HG02642 (cell line): ENCODE measurements around the gene SKAP1.
A peak's percentile ranks its signal among the peaks of the same experiment; 100 is the strongest.
"Not testable (repeated sequence)": the region's sequence is repeated elsewhere in the genome, so short reads cannot be mapped to it uniquely, and the experiment has no call there.

Source experiments
- ATAC-seq: cut with Tn5 transposase; IDR thresholded peaks from one replicate; pipeline ENCODE4 v1.9.1; 2021; ENCODE audit warnings: mild to moderate bottlenecking; ENCODE audit not compliant: unreplicated experiment, poor library complexity

SKAP1 gene

DNA sequence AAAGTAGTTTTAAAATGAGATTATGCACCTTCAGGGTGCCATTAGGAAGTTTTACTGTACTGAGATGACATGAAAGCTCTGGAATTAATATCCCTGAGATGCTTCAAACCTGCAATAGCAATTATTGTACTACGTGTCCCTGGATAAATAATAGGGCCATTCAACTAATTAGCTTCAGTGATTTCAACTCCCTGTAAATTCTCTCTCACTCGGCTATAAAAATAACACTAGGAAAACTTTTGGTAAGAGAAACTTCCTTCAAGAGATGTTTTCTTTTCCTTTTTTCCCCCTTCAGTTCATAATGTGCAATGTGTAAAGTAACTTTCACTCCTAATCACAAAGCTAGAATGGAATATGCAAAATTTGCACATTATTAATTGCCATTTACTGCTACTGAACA is 176.0 kb downstream of the SKAP1 start:
- ATAC-seq = no peak

DNA sequence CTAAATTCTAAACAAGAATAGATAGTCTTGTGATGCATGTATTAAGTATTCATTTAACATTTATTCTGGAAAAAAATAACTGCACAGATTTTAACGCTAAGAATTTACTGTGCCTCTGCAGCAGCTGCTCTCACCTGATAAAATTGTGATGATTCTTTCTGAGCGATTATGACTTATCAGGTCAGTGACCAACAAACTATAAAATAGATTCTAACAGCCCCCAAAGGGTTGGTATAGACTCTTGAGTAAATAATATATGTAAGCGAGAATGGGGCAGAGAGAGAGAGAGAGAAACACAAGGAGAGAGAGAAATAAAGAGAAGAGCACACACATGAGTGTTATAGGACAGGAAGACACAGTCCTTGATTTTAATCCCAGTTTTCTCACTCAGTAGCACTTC is 178.1 kb downstream of the SKAP1 start:
- ATAC-seq = no peak

DNA sequence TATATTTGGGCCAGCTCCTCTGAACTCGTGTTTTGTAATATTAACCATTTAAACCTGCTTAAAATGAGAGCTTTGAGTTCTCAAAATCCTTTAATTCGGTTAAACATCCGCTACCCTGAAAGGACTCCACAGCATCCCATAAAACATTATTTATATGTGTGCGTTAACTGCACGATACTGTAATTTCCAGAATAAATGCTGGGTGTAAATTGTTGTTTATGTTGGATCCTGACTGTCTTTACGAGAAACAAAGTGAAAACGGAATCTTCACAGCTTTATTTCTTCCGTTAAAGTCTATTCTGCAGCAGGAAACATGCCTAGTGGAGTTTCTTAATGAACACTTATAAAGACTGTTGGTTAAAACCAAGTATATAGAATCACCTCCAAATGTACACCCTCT is 179.1 kb downstream of the SKAP1 start:
- no peak for ATAC-seq

DNA sequence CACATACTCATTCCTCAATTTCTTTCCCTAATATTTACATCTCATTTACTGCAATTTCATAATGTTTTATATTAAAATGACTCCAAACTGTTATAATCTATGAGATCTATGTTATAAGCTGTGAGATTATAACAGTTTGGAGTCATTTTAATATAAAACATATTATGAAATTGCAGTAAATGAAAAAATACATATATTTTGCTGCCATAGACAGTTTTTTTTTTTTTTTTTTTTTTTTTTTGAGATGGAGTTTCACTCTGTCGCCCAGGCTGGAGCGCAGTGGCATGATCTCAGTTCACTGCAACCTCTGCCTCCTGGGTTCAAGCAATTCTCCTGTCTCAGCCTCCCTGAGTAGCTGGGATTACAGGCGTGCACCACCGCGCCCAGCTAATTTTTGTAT is 180.0 kb downstream of the SKAP1 start:
- ATAC-seq = not testable (repeated sequence)

DNA sequence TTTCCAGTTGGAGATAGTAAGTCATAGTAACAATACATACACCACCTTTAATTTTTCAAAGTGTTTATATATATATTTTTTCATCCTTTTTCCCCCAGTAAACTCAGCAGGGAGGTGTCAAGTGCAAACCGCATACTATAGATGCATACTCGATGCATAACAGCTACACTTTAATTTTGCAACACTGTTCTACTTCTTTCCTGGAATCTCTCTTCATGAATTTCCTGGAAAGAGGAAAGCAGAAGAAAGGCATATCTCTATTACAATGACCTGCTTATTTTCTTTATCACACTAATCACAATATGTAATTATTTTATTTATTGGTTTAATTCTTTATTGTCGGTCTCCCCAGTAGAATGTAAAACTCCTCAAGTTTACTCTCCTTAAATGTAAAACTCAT is 182.4 kb downstream of the SKAP1 start:
- ATAC-seq = no peak

DNA sequence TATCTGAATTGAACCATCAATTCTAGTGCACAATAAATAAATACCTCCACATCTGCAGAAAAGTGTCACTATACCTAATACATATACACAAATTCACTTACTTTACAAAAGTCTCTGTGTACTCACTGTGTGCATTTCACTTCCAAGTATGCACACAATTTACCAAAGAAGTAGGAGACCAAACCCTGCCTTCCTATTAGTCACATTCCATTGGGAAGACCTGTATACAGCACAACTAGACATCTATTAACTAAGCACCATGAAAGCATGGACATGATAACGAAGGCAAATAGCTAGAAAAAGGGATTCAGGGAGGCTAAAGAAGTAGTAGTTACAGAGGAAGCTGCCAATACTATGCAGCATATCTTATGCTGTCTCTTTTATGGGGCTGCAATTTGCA is 183.0 kb downstream of the SKAP1 start:
- ATAC-seq = no peak

DNA sequence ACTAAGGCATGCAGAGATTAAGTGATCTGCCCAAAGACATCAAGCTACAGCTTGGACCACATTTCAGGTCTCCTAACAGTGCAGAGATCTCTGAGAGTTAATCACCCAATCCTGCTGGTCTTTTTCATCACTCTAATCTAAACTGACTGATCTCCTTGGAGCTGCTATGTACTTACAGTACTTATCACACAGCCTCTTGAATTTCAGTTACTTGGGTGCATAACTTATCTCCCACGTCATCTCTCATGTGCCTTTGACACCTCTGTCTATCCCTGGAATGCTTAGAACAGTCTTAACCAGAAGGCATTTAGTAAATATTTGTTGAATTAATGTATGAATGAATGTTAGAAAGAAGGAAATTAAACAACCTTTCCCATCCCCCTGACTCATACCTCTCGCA is 183.4 kb downstream of the SKAP1 start:
- ATAC-seq = no peak

DNA sequence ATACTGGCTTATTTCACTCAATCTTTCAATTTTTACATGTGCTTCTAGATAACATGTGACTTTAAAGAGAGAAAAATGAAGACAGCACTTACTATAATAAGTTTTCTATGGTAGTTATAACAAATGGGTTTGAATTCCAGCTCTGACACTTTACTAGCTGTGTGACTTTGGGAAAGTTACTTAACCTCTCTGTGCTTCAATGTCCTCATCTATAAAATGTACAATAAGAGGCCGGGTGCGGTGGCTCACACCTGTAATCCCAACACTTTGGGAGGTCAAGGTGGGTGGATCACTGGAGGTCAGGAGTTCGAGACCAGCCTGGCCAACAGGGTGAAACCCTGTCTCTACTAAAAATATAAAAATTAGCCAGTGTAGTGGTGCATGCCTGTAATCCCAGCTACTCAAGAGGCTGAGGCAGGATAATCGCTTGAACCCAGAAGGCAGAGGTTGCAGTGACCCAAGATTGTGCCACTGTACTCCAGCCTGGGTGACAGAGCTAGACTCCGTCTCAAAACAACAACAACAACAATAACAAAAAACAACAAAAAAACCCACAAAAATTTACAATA is 184.5 kb downstream of the SKAP1 start:
- ATAC-seq = not testable (repeated sequence)

DNA sequence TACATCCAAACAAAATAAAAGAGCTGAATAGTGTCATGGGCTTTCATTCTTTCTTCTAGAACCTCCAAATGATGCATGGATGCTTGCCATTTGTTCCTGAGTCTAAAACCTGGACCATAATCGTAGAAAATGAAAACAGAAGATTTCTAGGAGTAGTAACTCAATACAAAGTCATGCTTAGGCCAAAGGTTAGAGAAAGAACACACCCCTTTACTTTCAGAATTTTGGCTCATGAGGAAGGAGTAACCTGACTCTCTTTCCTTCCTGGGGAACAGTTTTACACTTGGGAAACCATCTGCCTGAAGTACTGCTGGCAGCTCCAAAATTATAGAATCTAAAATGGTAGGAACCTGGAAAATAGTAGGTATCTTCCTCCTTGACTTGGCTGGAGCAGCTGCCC is 185.2 kb downstream of the SKAP1 start:
- ATAC-seq = no peak

DNA sequence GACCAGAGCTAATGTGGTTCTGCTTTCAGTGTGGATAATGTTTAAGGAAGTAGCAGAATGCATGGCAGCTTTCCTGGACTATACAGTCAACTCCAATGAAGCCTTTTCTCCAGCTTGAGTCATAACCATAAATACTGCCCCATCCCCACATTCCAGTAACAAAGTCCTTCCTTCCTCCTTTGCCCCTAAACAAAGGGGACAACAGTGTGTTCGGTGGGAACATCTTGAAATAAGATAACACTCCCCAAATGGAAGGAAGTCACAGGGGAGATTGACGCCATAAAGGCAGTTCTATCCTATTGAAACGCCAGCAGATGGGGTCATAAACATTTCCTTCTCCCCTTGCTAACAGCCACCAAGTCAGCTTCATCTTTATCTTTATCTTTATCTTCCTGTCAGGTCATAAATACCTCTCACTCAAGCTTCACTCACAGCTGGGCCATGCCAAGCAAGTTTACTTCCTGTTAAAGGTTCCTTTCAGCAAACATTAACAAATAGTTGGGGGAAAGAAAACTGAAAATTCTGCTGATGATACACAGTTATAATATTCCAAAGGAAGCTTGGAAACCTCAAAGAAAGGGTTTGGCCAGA is 185.8 kb downstream of the SKAP1 start:
- ATAC-seq = no peak

DNA sequence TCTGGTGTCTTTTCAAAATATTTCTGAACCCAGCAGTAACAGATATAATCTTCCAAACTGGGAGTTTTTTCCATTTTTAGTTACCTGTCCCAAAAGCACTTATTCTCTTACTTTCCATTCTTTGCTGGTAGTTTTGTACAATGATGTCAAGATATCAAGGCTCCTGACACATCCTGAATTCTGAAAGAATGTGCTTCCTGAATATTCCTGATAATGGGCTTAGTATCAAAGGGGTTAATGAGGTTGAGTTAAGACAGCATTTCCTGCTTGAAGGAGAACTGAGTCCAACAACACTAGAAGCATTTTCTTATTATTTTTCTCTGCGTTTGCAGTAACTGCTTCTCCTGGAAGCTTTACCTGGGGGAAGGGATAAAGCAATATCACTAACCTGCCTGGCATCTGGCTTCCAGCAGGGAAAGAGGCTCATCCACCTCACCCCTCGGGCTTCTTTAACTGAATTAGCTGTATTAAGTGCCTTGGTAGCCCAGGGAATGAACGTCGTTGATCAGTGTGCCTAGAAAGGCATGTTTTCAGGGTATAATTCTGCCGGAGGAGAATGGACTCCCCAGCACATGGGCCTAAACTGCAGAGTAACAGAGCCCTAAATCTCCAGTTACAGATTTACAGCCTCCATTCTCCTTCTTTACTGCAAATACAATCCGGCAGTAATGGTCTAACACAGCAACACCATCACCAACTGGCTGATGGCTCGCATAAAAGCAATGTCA is 188.1 kb downstream of the SKAP1 start:
- ATAC-seq = no peak

DNA sequence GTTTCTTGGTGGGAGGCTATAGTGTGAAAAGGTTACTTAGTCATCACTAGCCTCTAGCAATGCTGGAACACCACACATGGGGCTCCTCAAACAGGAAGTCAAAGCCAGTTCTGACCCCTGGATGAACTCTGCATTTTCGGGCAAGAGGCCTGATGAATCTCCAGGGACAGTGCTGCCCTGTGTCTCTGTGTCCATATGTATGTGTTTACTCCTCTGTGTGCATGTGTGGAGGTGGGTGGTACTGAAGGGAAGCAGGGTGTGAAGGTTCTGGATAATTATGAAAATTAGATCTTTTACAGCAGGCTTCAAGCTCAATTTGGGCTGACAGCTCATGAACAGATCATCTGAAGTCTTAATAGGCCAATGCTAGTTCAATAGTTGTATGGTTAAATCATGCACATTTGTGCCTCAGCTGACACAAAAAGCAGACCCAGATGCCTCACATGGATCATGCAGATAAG is 188.9 kb downstream of the SKAP1 start:
- ATAC-seq = peak; percentile 86

DNA sequence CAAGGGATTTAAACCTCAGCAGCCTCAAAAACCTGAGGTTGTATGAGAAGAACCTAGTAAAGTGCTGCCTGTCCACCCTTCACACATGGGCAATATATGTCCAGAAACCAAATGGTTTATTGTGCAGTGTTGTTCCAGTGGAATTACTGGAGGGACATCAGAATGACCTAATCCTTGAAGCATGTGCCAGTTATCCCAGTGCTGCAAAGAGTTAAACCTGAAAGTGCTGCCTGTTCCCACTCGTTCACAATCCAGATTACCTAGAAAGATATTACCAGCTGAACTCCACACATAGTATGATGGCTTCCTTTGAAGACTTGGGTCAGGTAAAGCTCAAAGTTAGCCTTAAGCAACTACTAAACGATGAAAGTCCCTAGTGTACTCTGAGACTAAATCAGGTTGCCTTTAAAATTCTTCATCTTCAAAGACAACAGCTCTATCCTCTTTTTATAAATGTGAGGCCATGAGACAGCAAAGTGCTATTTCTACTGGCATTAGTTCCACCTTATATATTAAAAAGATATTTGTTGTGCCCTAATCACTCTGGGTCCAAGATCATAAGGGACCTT is 189.4 kb downstream of the SKAP1 start:
- ATAC-seq = no peak

DNA sequence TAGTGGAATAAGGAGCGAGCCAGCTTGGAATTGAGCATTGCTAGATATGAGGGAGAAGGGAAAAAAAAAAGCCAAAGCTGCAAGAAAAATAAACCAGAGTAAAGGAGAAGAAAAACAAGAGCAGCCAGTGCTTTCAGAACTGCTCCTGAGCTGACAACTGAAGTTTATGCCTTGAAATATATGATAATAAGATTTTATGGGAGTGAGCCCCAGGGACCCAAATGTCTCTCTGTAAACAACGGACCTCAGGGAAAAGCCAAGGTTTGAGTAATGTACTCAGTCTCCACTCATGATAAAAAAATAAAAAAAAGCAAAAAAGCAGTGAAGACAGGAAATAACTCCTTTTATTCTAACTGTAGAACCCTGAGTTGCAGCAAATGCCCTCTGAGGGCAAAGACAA is 189.9 kb downstream of the SKAP1 start:
- ATAC-seq = no peak

DNA sequence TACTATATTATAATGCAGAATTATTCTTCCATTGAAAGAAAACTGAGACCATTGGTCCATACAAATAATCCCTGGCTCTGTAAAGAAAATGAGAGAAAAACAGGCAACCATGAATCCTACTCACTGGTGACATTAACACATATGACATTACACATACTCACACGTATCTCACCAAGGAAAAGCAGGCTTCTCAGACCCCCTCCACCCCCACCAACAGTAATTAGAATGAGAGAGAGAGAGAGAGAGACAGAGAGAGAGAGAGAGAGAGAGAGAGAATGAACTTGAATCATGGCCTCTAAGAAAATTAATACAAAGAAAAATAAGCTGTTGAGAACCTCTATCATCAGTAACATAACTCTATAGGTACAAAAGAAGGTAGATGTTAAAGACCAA is 190.4 kb downstream of the SKAP1 start:
- ATAC-seq = no peak

DNA sequence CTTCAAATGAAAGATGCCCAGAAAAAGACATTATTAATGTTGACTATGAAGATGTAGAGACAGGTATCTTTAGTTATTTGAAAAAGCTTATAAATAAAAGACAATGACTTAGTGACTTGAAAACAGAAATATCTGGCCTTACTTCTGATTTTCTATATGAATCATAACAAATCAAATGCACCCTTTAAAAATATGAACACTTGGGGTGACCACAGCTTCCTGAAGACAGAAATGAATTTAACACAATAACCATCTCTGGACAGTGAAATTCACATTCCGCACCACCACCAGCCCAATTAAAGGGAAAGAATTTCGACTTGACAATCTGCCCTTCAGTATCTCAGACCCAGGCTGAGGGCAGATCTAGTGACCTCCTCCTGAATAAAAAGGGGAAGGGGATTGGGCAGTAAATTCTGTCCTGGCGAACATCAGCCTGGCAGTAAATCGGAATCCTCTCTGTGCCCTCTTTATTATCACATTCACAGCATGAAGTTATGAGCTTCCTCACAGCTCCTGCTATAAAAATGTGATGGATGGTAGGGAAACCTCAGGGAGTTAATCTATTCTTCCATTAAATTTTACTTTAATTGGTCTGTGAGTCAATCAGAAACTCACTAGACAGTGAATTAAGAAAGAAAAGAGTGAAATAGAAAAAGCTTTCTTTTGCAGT is 190.9 kb downstream of the SKAP1 start:
- no peak for ATAC-seq

DNA sequence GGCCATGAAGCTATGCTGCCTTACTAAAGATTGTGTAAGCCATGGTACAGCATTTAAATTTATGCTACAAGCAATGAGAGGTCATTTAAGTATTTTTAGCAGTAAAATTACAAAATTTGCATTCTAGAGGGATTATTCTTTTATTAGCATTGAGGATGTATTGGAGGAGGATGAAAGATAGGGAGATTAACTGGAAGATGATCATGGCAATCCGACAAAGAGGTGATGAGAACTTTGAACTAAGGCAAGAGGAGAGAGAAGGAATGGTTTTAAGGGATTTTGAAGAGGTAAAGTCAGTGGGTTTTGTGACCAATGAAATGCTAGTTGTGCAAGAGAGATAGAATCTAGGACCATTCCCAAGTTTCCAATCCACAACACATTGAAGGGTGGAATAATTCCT is 192.6 kb downstream of the SKAP1 start:
- ATAC-seq = no peak

DNA sequence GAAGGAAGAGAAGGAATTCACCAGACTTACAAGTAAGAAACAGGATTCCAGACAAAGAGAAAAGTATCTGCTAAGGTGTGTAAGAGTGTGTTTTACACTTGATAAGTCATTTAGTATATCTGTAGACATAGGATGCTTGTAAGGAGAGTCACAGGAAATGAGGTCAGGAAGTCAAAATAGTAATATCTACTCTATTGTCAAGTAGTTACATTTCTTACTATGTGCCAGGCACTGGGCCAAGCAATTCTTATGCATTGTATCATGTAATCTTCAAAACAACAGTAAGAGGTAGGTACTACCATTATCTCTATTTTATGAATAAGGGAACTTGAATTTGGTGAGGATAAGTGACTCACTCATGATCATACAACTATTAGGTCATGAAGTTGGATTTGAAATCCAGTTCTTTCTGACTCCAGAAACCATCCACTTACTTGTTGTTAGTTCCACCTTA is 193.3 kb downstream of the SKAP1 start:
- ATAC-seq = no peak

DNA sequence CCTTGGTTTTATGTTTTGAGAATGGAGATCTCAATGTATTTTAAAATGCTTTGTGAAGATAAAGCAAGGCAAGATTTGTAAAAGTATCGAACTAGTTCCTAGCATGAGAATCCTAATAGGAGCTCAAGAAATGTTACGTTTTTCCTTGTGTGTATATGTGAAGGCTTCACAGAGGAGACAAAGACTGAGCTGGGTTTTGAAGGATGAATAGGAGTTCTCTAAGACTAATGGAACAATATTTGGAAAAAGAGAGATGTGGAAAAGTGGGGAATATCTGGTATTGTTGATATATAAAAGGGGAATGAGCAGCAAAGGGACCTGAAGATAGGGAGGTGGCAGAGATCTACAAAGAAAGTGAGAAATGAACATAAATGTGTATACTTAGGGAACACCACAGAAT is 195.1 kb downstream of the SKAP1 start:
- ATAC-seq = no peak

DNA sequence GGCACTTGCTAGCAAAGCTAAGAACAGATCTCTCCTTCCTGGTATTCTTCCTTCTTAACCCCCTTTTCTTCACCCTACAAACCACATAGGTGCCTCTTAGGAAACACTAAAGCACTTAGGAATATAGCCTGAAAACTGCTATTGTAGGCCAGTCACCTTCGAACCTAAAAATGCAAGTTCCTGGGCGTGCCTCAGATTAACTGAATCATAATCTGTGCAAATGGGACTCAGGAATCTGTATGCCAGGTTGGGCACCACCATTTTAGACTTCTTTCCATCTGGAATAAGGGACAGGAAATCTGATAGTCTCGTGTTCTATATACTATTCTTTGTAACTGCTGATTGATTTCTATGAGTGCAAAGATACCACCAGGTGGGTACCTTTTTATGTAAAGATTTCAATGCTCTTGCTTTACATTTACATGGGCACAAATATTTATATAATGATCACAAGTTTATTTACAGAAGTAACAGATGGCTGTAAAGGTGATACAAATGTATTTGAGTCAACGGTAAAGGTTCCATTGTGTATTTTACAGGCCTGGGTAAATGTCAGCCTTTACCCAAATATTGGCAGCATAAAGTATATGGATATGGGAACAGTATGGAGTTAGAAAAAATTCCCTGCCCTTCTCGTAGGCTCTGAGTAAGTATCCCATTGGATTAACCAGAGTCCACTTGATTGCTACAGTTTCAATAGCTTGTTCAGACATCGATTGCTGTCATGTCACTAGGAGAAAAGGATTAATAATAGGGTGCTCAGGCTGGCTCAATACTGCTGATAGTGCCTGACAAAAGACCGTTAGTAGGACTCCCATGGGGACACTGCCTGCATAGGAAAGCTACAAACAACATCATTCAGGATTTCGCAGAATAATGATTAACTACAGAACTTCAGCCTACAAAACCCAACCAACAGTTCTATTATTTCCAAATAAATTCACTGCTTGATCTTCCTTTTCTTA is 197.7 kb downstream of the SKAP1 start:
- no peak for ATAC-seq
